WERI-Rb-1 (cell line): ENCODE data around the gene DACT1.

Experiments used
- DNase-seq: peaks from one replicate; pipeline ENCODE4 v3.0.0-alpha.2; 2020
- H3K27ac ChIP-seq: fragments of 250-450 bp; sonication (Bioruptor Pico); 2 replicates; pipeline ENCODE4 v1.5.1; 2020; ENCODE audit warnings: mild to moderate bottlenecking, moderate library complexity
- H3K27me3 ChIP-seq: fragments of 250-450 bp; sonication (Bioruptor Pico); 2 replicates; pipeline ENCODE4 v1.5.1; 2021; ENCODE audit warnings: mild to moderate bottlenecking, low read depth, moderate library complexity; ENCODE audit not compliant: insufficient read depth, severe bottlenecking
- H3K36me3 ChIP-seq: fragments of 250-450 bp; sonication (Bioruptor Pico); 2 replicates; pipeline ENCODE4 v1.5.1; 2020; ENCODE audit warnings: mild to moderate bottlenecking, moderate library complexity
- H3K4me3 ChIP-seq: 2 replicates; pipeline ENCODE4 v1.5.1; 2011; ENCODE audit warnings: low read depth, mild to moderate bottlenecking, control low read depth, low read length
- H3K9me3 ChIP-seq: fragments of 250-450 bp; sonication (Bioruptor Pico); 2 replicates; pipeline ENCODE4 v1.5.1; 2021; ENCODE audit warnings: mild to moderate bottlenecking, moderate library complexity; ENCODE audit not compliant: severe bottlenecking
- TF ChIP-seq, protein P1 (sequence below): IDR thresholded peaks from 2 replicates; pipeline ENCODE4 v1.5.1; 2011; ENCODE audit warnings: low read depth, mild to moderate bottlenecking, control low read depth, inconsistent platforms, low read length

The DACT1 gene

DNA sequence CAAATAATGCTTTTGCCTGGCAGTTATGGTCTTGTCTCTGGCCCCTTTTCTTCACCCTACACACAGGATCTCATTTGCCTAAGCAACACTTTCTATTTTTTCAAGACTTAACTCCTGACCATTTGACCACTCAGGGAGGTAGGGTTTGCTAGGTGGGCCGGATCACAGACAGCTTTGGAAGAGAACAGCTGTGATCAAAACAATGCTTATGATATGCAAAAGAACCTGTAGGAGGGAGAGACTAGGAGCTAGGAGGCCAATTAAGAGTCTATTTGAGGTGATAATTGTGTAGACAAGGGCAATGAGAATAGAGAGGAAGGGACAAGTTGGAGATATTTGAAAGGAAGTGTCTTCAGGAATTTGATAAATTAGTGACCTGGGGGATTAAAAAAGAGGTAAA lies 12.3 kb upstream of the DACT1 start:
- Histone ChIP-seq H3K9me3 (no peaks in the 10 kb centered on the region), H3K27me3 (no peaks in the 10 kb centered on the region), H3K4me3 (no peak overlapping the region), H3K36me3 (no peaks in the 10 kb centered on the region), H3K27ac (no peak overlapping the region)
- DNase-seq = no peak
- TF ChIP-seq, protein P1, sequence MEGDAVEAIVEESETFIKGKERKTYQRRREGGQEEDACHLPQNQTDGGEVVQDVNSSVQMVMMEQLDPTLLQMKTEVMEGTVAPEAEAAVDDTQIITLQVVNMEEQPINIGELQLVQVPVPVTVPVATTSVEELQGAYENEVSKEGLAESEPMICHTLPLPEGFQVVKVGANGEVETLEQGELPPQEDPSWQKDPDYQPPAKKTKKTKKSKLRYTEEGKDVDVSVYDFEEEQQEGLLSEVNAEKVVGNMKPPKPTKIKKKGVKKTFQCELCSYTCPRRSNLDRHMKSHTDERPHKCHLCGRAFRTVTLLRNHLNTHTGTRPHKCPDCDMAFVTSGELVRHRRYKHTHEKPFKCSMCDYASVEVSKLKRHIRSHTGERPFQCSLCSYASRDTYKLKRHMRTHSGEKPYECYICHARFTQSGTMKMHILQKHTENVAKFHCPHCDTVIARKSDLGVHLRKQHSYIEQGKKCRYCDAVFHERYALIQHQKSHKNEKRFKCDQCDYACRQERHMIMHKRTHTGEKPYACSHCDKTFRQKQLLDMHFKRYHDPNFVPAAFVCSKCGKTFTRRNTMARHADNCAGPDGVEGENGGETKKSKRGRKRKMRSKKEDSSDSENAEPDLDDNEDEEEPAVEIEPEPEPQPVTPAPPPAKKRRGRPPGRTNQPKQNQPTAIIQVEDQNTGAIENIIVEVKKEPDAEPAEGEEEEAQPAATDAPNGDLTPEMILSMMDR = no peak

DNA sequence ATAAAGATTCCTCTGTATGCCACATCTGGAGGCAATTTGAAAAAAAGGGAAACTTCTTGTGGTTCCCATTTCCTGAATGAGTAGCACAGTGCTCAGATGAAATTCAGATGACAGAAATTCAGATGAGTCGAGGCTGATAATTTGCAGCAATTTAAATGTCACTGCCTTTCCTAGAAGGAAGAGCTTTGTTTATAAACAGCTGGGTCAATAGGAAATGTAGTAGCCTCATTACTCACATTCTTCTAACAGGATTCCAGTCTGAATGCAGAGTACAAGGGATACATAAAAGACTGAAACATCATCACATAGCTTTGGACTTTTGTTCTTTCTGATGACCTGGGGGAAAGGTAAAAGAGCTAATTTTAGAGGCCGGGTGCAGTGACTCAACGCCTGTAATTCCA lies 11.3 kb upstream of the DACT1 start:
- Histone ChIP-seq H3K4me3 (no peak overlapping the region), H3K27me3 (no peaks in the 10 kb centered on the region), H3K9me3 (no peaks in the 10 kb centered on the region), H3K27ac (no peak overlapping the region), H3K36me3 (no peaks in the 10 kb centered on the region)
- no peak for DNase-seq
- TF ChIP-seq, protein P1 = no peak

DNA sequence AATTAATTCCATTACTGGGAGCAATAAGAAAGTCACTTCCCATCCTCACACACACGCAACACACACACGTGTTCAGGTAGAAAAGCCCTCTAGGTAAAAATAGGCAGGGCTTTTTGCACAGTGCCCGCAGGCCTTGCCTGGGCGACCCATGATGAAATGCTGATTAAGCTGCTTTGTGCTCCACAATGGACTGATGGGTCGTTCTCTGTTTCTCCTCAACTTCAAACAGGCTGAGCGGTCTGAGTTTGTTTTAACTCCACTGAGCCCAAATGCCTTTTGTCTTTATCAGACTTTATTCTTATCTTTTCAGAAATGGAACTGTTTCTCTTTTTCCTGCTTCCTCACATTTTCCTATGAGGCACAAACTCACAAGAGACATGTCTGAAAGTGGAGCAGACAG lies 9.4 kb upstream of the DACT1 start:
- Histone ChIP-seq H3K27me3 (no peaks in the 10 kb centered on the region), H3K9me3 (no peaks in the 10 kb centered on the region), H3K36me3 (no peaks in the 10 kb centered on the region), H3K27ac (no peak overlapping the region), H3K4me3 (no peak overlapping the region)
- DNase-seq = no peak
- TF ChIP-seq, protein P1 = no peak

DNA sequence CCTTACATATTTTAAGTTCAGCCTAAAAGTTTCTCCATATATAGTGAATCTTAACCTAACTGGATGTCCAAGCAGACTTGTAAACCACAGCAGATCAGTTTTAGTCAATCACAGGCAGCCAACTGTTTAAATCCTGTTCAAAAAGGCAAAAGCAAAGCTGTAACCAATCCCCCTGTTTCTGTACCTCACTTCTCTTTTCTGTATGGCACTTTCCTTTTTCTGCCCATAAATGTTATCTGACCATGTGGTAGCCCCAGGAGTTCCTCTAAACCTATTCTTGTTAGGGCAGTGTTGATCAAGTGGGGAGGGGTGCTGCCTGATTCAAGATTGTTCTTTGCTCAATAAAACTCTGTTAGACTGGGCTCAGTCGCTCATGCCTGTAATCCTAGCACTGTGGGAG lies 8.5 kb upstream of the DACT1 start:
- no peak for DNase-seq
- no peaks in the 10 kb centered on the region for H3K27me3 ChIP-seq
- no peak overlapping the region for H3K27ac ChIP-seq
- no peaks in the 10 kb centered on the region for H3K36me3 ChIP-seq
- no peaks in the 10 kb centered on the region for H3K9me3 ChIP-seq
- H3K4me3 ChIP-seq = no peak overlapping the region
- TF ChIP-seq, protein P1 = no peak

DNA sequence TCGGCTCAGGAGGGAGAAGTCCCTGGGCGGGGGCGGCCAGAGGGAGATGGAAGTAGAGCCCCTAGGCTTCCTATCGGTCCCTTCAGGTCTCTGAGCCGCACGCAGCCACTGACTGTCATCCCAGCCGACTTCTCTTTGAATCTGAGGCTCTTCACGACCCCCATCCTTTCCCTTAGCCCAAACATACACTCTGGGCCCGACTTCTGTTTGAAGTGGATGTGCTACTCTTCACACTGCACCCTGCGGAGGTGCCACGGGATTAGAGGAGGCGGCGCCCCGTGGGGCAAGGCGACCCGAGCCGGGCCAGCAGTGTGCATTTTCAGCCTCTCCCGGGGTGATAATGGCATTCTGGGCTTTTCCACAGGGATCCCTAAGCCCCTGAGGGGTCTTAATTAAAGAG lies 6.0 kb upstream of the DACT1 start:
- no peaks in the 10 kb centered on the region for H3K27me3 ChIP-seq
- H3K27ac ChIP-seq = no peak overlapping the region
- H3K4me3 ChIP-seq = no peak overlapping the region
- no peak for DNase-seq
- no peaks in the 10 kb centered on the region for H3K36me3 ChIP-seq
- TF ChIP-seq, protein P1 = no peak
- H3K9me3 ChIP-seq = no peaks in the 10 kb centered on the region

DNA sequence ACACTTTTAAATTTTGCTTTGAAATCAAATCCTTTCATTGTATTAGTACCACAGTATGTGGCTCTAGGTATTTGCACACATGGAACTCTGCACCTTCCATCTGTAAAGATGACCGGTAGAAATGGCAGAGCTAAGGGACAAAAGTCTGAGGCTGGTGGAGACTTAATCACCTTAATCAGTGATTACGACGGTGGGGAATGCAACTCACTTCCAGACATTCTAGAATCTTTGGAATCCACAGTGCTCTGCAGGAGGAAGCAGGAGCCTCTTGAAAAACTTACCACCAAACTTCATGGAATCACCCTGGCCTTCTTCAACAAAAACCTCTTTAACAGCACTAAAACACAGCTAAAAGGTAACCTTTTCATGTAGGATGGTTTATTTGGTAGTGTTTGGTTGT lies 3.9 kb upstream of the DACT1 start:
- Histone ChIP-seq H3K27me3 (no peaks in the 10 kb centered on the region), H3K36me3 (no peaks in the 10 kb centered on the region), H3K27ac (no peak overlapping the region), H3K9me3 (no peaks in the 10 kb centered on the region), H3K4me3 (no peak overlapping the region)
- DNase-seq = no peak
- TF ChIP-seq, protein P1 = no peak
